SK-N-SH treated with all-trans-retinoic acid at 6 μM for 48 hours (cell line): ENCODE data around the gene OBI1.

Experiments
- ATAC-seq: fragments of 200-7000 bp; cut with Tn5 transposase; 3 replicates; pipeline ENCODE4 v1.9.1; 2020; ENCODE audit warnings: mild to moderate bottlenecking, moderate library complexity
- BACH2 ChIP-seq: fragments of 250-450 bp; sonication (Bioruptor Pico); IDR thresholded peaks from 2 replicates; pipeline ENCODE4 v1.9.0; 2021; ENCODE audit warnings: mild to moderate bottlenecking, borderline replicate concordance
- CSDC2 ChIP-seq: fragments of 250-450 bp; sonication (Bioruptor Pico); IDR thresholded peaks from 2 replicates; pipeline ENCODE4 v1.5.0; 2020; ENCODE audit warnings: mild to moderate bottlenecking, moderate library complexity
- CSRNP3 ChIP-seq: fragments of 250-450 bp; sonication (Bioruptor Pico); IDR thresholded peaks from 2 replicates; pipeline ENCODE4 v1.5.1; 2021; ENCODE audit warnings: mild to moderate bottlenecking, moderate library complexity
- ESRRG ChIP-seq: fragments of 250-450 bp; sonication (Bioruptor Pico); IDR thresholded peaks from 2 replicates; pipeline ENCODE4 v1.6.1; 2021; ENCODE audit warnings: mild to moderate bottlenecking
- GLIS3 ChIP-seq: fragments of 250-450 bp; sonication (Bioruptor Pico); IDR thresholded peaks from 2 replicates; pipeline ENCODE4 v1.5.0; 2020; ENCODE audit warnings: mild to moderate bottlenecking, moderate library complexity
- PPARA ChIP-seq: fragments of 250-450 bp; sonication (Bioruptor Pico); IDR thresholded peaks from 2 replicates; pipeline ENCODE4 v1.5.0; 2020; ENCODE audit warnings: mild to moderate bottlenecking, borderline replicate concordance
- RARB ChIP-seq: fragments of 250-450 bp; sonication (Bioruptor Pico); IDR thresholded peaks from 2 replicates; pipeline ENCODE4 v1.8.0; 2021; ENCODE audit warnings: mild to moderate bottlenecking, moderate library complexity
- SNAI2 ChIP-seq: fragments of 250-450 bp; sonication (Bioruptor Pico); IDR thresholded peaks from 2 replicates; pipeline ENCODE4 v1.5.0; 2020; ENCODE audit warnings: mild to moderate bottlenecking, moderate library complexity
- TOX ChIP-seq: fragments of 250-450 bp; sonication (Bioruptor Pico); IDR thresholded peaks from 2 replicates; pipeline ENCODE4 v1.8.0; 2021; ENCODE audit warnings: mild to moderate bottlenecking, moderate library complexity, borderline replicate concordance
- ZC3H10 ChIP-seq: fragments of 250-450 bp; sonication (Bioruptor Pico); IDR thresholded peaks from 2 replicates; pipeline ENCODE4 v1.5.1; 2021; ENCODE audit warnings: mild to moderate bottlenecking, moderate library complexity
- ZFP30 ChIP-seq: fragments of 450-650 bp; formaldehyde crosslinking; IDR thresholded peaks from 2 replicates; pipeline ENCODE4 v1.5.0; 2022; ENCODE audit warnings: mild to moderate bottlenecking, moderate library complexity
- ZNF565 ChIP-seq: fragments of 450-650 bp; formaldehyde crosslinking; conservative IDR thresholded peaks from 2 replicates; pipeline ENCODE4 v1.5.0; 2020; ENCODE audit warnings: low read depth, mild to moderate bottlenecking, moderate library complexity
- ZNF70 ChIP-seq: fragments of 450-650 bp; formaldehyde crosslinking; IDR thresholded peaks from 2 replicates; pipeline ENCODE4 v1.5.0; 2020; ENCODE audit warnings: mild to moderate bottlenecking, moderate library complexity
- ZNF8 ChIP-seq: fragments of 450-650 bp; formaldehyde crosslinking; IDR thresholded peaks from 2 replicates; pipeline ENCODE4 v1.5.0; 2020; ENCODE audit warnings: mild to moderate bottlenecking, moderate library complexity
- TF ChIP-seq, protein P1 (sequence below): fragments of 250-450 bp; sonication (Bioruptor Pico); IDR thresholded peaks from 2 replicates; pipeline ENCODE4 v1.8.0; 2020; ENCODE audit warnings: mild to moderate bottlenecking, moderate library complexity, borderline replicate concordance
- TF ChIP-seq, protein P2 (sequence below): fragments of 250-450 bp; sonication (Bioruptor Pico); IDR thresholded peaks from 2 replicates; pipeline ENCODE4 v1.5.0; 2020; ENCODE audit warnings: mild to moderate bottlenecking, moderate library complexity

OBI1 gene

GRCh38 chr13:78598116-78598781 is 60.7 kb downstream of the OBI1 start:
- ATAC-seq, result no peak
- TF ChIP-seq, protein P1, sequence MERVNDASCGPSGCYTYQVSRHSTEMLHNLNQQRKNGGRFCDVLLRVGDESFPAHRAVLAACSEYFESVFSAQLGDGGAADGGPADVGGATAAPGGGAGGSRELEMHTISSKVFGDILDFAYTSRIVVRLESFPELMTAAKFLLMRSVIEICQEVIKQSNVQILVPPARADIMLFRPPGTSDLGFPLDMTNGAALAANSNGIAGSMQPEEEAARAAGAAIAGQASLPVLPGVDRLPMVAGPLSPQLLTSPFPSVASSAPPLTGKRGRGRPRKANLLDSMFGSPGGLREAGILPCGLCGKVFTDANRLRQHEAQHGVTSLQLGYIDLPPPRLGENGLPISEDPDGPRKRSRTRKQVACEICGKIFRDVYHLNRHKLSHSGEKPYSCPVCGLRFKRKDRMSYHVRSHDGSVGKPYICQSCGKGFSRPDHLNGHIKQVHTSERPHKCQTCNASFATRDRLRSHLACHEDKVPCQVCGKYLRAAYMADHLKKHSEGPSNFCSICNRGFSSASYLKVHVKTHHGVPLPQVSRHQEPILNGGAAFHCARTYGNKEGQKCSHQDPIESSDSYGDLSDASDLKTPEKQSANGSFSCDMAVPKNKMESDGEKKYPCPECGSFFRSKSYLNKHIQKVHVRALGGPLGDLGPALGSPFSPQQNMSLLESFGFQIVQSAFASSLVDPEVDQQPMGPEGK (CRISPR knock-in tag), result no peak
- TF ChIP-seq GLIS3 (CRISPR knock-in tag) (no peak), RARB (no peak)
- TF ChIP-seq, protein P2, sequence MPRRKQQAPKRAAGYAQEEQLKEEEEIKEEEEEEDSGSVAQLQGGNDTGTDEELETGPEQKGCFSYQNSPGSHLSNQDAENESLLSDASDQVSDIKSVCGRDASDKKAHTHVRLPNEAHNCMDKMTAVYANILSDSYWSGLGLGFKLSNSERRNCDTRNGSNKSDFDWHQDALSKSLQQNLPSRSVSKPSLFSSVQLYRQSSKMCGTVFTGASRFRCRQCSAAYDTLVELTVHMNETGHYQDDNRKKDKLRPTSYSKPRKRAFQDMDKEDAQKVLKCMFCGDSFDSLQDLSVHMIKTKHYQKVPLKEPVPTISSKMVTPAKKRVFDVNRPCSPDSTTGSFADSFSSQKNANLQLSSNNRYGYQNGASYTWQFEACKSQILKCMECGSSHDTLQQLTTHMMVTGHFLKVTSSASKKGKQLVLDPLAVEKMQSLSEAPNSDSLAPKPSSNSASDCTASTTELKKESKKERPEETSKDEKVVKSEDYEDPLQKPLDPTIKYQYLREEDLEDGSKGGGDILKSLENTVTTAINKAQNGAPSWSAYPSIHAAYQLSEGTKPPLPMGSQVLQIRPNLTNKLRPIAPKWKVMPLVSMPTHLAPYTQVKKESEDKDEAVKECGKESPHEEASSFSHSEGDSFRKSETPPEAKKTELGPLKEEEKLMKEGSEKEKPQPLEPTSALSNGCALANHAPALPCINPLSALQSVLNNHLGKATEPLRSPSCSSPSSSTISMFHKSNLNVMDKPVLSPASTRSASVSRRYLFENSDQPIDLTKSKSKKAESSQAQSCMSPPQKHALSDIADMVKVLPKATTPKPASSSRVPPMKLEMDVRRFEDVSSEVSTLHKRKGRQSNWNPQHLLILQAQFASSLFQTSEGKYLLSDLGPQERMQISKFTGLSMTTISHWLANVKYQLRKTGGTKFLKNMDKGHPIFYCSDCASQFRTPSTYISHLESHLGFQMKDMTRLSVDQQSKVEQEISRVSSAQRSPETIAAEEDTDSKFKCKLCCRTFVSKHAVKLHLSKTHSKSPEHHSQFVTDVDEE (CRISPR knock-in tag), result no peak

- TF ChIP-seq GLIS3 (CRISPR knock-in tag) (no peak), ZFP30 (CRISPR knock-in tag) (no peak), TOX (CRISPR knock-in tag) (no peak), ZC3H10 (CRISPR knock-in tag) (no peak), CSDC2 (no peak), CSRNP3 (CRISPR knock-in tag) (no peak), BACH2 (CRISPR knock-in tag) (no peak), ZNF565 (CRISPR knock-in tag) (no peak)
- ATAC-seq, result no peak
Measured at GRCh38 chr13:78597602-78597932, 61.4 kb downstream of the OBI1 start.

- ATAC-seq, result peak; percentile 11; the same call in 2 of the 3 replicates
- TF ChIP-seq RARB (no peak), TOX (CRISPR knock-in tag) (no peak), ZC3H10 (CRISPR knock-in tag) (no peak), ZNF70 (CRISPR knock-in tag) (no peak), ZFP30 (CRISPR knock-in tag) (no peak), SNAI2 (CRISPR knock-in tag) (no peak), BACH2 (CRISPR knock-in tag) (no peak)
Measured at GRCh38 chr13:78596736-78597601, 62.0 kb downstream of the OBI1 start.

GRCh38 chr13:78596399-78596735 is 62.6 kb downstream of the OBI1 start:
- peak; percentile 65 for ATAC-seq
- TF ChIP-seq ZNF8 (no peak), CSRNP3 (CRISPR knock-in tag) (no peak), ESRRG (CRISPR knock-in tag) (no peak), ZC3H10 (CRISPR knock-in tag) (no peak), ZNF70 (CRISPR knock-in tag) (no peak), PPARA (CRISPR knock-in tag) (no peak)
